Endothelial cell of umbilical vein (primary cell): Measurements from ENCODE around the gene C1orf167. TPM values are rescaled to one million over a fixed set of nuclear protein-coding genes. Genes with fewer than 3 reads are reported as not detected.

Source experiments
- BruUV-seq: library from RNA; stranded (reverse); fragments of 400-500 nt; replicated peaks from 2 replicates; lab custom pipeline; 2021; lab: Mats Ljungman, UMichigan
- CTCF ChIA-PET: fragments of 300-600, 350-600 bp; sonication (Branson Sonifier 250); formaldehyde crosslinking; loops from one replicate; lab custom pipeline; 2021; ENCODE audit warnings: antibody characterized with exemption, inconsistent platforms; lab: Charles Lee
- POLR2A ChIA-PET: fragments of 300-600, 350-600 bp; sonication (Branson Sonifier 250); formaldehyde crosslinking; loops from one replicate; lab custom pipeline; 2021; ENCODE audit warnings: antibody characterized with exemption, inconsistent platforms; lab: Charles Lee
- DNase-seq: peaks from one replicate; pipeline ENCODE4 v3.0.0-alpha.2; 2011; ENCODE audit warnings: low read depth, low spot score
- FAIRE-seq: peaks from 2 replicates; lab custom pipeline; 2011; peaks lifted over from hg19 to GRCh38; lab: Jason Lieb, UNC
- H2AFZ ChIP-seq: 2 replicates; pipeline ENCODE4 v1.6.0; 2012; ENCODE audit warnings: low read depth, low read length, control low read depth, inconsistent platforms
- H3K27ac ChIP-seq: 2 replicates; pipeline ENCODE4 v1.5.1; 2011; ENCODE audit warnings: low read depth, mild to moderate bottlenecking, control low read depth, low read length, moderate library complexity; ENCODE audit not compliant: insufficient read depth
- H3K27me3 ChIP-seq, 2 experiments: 2 replicates each; pipeline versions ENCODE4 v1.6.0 to v1.6.1; 2011; ENCODE audit warnings: low read length in 2 of 2, mixed read lengths in 1 of 2; ENCODE audit not compliant: control insufficient read depth in 2 of 2, insufficient read depth in 2 of 2
- H3K36me3 ChIP-seq, 2 experiments: 2 replicates in 1 of 2; 3 replicates in 1 of 2; pipeline ENCODE4 v1.5.1; 2011; ENCODE audit warnings: low read length in 2 of 2, mild to moderate bottlenecking in 1 of 2, moderate library complexity in 1 of 2; ENCODE audit not compliant: control insufficient read depth in 2 of 2, insufficient read depth in 2 of 2; ENCODE audit errors: extremely low read depth in 1 of 2
- H3K4me1 ChIP-seq: 3 replicates; pipeline ENCODE4 v1.5.1; 2011; ENCODE audit warnings: mild to moderate bottlenecking, low read length; ENCODE audit not compliant: control insufficient read depth, insufficient read depth; ENCODE audit errors: extremely low read depth
- H3K4me2 ChIP-seq: 2 replicates; pipeline ENCODE4 v1.6.1; 2011; ENCODE audit warnings: low read length, control low read depth, mixed read lengths; ENCODE audit not compliant: insufficient read depth
- H3K4me3 ChIP-seq, 3 experiments: fragments of 200-600 bp in 1 of 3; sonication (generic), shearing (Covaris generic) in 1 of 3; replicated peaks in 1 of 3; 2 replicates each; pipeline ENCODE4 v1.5.1; 2011 to 2016; ENCODE audit warnings: control low read depth in 3 of 3, low read length in 3 of 3, mild to moderate bottlenecking in 2 of 3, inconsistent platforms in 1 of 3, low read depth in 1 of 3, moderate library complexity in 1 of 3; ENCODE audit not compliant: insufficient read depth in 1 of 3
- H3K79me2 ChIP-seq: 2 replicates; pipeline ENCODE4 v1.6.0; 2012; ENCODE audit warnings: low read length, inconsistent platforms; ENCODE audit not compliant: control insufficient read depth, insufficient read depth
- H3K9ac ChIP-seq: replicated peaks from 2 replicates; pipeline ENCODE3; 2011; ENCODE audit warnings: low read length, control low read depth; ENCODE audit not compliant: insufficient read depth; ENCODE audit errors: extremely low read depth
- H3K9me1 ChIP-seq: replicated peaks from 3 replicates; pipeline ENCODE4 v1.6.0; 2011; ENCODE audit warnings: mild to moderate bottlenecking, low read length; ENCODE audit not compliant: control insufficient read depth, insufficient read depth; ENCODE audit errors: extremely low read depth
- H3K9me3 ChIP-seq: replicated peaks from 2 replicates; pipeline ENCODE4 v1.5.1; 2012; ENCODE audit warnings: low read length, inconsistent platforms; ENCODE audit not compliant: control insufficient read depth, insufficient read depth
- H4K20me1 ChIP-seq: replicated peaks from 2 replicates; pipeline ENCODE3; 2011; ENCODE audit warnings: mild to moderate bottlenecking, low read length; ENCODE audit not compliant: control insufficient read depth, insufficient read depth; ENCODE audit errors: extremely low read depth
- EZH2 ChIP-seq: IDR thresholded peaks from 2 replicates; pipeline ENCODE4 v1.6.1; 2012; ENCODE audit warnings: borderline replicate concordance, low read depth, mild to moderate bottlenecking, moderate library complexity, low read length, inconsistent platforms; ENCODE audit not compliant: severe bottlenecking
- FOS ChIP-seq: IDR thresholded peaks from 2 replicates; pipeline ENCODE4 v1.6.1; 2011; ENCODE audit warnings: mild to moderate bottlenecking, low read length, moderate library complexity, borderline replicate concordance; ENCODE audit not compliant: insufficient read depth
- GATA2 ChIP-seq: IDR thresholded peaks from 2 replicates; pipeline ENCODE4 v1.7.0; 2011; ENCODE audit warnings: low read depth, mild to moderate bottlenecking, moderate library complexity, mixed read lengths, low read length; ENCODE audit not compliant: insufficient read length, insufficient read depth
- JUN ChIP-seq: IDR thresholded peaks from 2 replicates; pipeline ENCODE4 v1.6.1; 2011; ENCODE audit warnings: borderline replicate concordance, low read depth; ENCODE audit not compliant: insufficient read length, insufficient read depth
- MYC ChIP-seq: IDR thresholded peaks from one replicate; pipeline ENCODE4 v1.6.1; 2011; ENCODE audit warnings: mild to moderate bottlenecking, low read depth, low read length
- POLR2A ChIP-seq: IDR thresholded peaks from 2 replicates; pipeline ENCODE4 v1.6.1; 2012; ENCODE audit warnings: low read depth, mild to moderate bottlenecking, control low read depth, low read length
- POLR2AphosphoS5 ChIP-seq: IDR thresholded peaks from 2 replicates; pipeline ENCODE4 v1.6.1; 2012; ENCODE audit warnings: low read depth, mild to moderate bottlenecking, control low read depth, low read length, moderate library complexity; ENCODE audit not compliant: insufficient read depth
- dilution Hi-C: fragments of 300-500 bp; cut with MboI; formaldehyde crosslinking; loops from one replicate; pipeline ENCODE4 v1.15.0; 2019; ENCODE audit warnings: low sequenced_read_pairs; ENCODE audit not compliant: extremely low pct_ligation_motif_present
- intact Hi-C: fragments of 100-400 bp; cut with micrococcal nuclease; formaldehyde crosslinking; loops from one replicate; pipeline ENCODE4 v1.10.0; 2022
- polyA plus RNA-seq, 4 experiments: library from polyadenylated mRNA; depleted of rRNA in 3 of 4; stranded (reverse) in 3 of 4; unstranded in 1 of 4; fragments of >200 nt; gene quantifications; 2 replicates each; pipeline versions ENCODE4 v1.2.1 to v1.2.3, GENCODE V29; 2011 to 2012; ENCODE audit warnings: missing spikeins in 1 of 4
- total RNA-seq: library from RNA; stranded (reverse); gene quantifications from 2 replicates; pipeline ENCODE4 v1.2.3, GENCODE V29; 2021
- TF ChIP-seq, protein P1 (sequence below): IDR thresholded peaks from 2 replicates; pipeline ENCODE4 v1.6.1; 2011; ENCODE audit not compliant: insufficient read depth, insufficient read length
- TF ChIP-seq, protein P2 (sequence below), 2 donors: IDR thresholded peaks; 1 replicate in 1 of 2; 2 replicates in 1 of 2; pipeline ENCODE4 v1.5.1; 2011; ENCODE audit warnings: low read length in 2 of 2, mild to moderate bottlenecking in 2 of 2, moderate library complexity in 2 of 2, control low read depth in 1 of 2, inconsistent platforms in 1 of 2, low read depth in 1 of 2; ENCODE audit not compliant: insufficient read depth in 1 of 2; ENCODE audit errors: extremely low read depth in 1 of 2

Gene C1orf167
- total and polyA plus RNA-seq, 2 donors (not counting 3 experiments of a cell fraction or from before 2014, with no cell fraction given) = not detected

DNA sequence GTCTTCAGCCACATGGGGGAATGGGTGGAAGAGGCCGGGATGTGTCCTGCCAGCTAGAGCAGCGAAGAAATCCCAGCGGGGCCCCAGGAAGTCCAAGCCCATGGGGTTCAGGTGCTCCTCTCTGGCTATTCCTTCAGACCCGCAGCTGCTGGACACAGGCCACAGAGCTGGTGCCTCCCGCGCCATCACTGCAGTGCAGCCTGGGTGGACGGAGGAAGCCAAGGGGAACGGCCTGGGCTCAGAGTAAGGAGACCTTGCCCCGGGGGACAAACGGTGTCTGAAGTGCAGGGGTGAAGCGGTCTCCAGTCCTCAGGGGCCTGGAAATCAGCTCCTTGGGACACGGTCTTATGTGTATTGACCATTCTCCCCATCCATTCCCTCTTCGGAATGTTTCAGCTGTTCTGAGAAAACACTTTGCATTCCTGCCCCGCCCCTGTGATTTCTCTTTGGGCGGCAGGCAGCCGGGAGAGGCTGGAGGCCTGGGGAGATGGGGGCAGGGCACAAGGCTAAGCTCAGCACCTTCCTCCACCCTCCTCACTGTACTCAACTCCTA, 25.3 kb downstream of the C1orf167 start:
- ChIA-PET CTCF (interaction anchor here (0.6 to 5.5 kb wide), 4 partner anchors 10 to 68 kb away, joined by 3 to 31 read pairs (median 8); no protein-coding TSS in a partner anchor), POLR2A (interaction anchor here (1.2 kb wide), 1 partner anchor 10 kb away, joined by 5 read pairs; no protein-coding TSS in a partner anchor)
- intact Hi-C loops = no loop called here
- H2AFZ ChIP-seq = no peak overlapping the region
- H4K20me1 ChIP-seq = no peaks in the 10 kb centered on the region
- DNase-seq = peak; percentile 8
- dilution Hi-C loops = no loop called here
- BruUV-seq = no TSS peak
- no peak for TF ChIP-seq FOS
- peak; percentile 46 for TF ChIP-seq POLR2AphosphoS5
- TF ChIP-seq JUN = no peak
- no peak for TF ChIP-seq GATA2
- peak; percentile 50 for TF ChIP-seq POLR2A
- H3K27ac ChIP-seq = no peak overlapping the region
- no peak overlapping the region for H3K4me2 ChIP-seq
- H3K79me2 ChIP-seq = no peaks in the 10 kb centered on the region
- no peaks in the 10 kb centered on the region for H3K27me3 ChIP-seq
- H3K4me3 ChIP-seq = no peak overlapping the region
- H3K9ac ChIP-seq = no peak overlapping the region
- H3K4me1 ChIP-seq = peaks cover 21% of the 10 kb centered on the region
- H3K9me1 ChIP-seq = no peaks in the 10 kb centered on the region
- no peaks in the 10 kb centered on the region for H3K9me3 ChIP-seq
- FAIRE-seq = no peak
- H3K36me3 ChIP-seq = peaks cover 0 to 6% of the 10 kb centered on the region in 2 experiments

DNA sequence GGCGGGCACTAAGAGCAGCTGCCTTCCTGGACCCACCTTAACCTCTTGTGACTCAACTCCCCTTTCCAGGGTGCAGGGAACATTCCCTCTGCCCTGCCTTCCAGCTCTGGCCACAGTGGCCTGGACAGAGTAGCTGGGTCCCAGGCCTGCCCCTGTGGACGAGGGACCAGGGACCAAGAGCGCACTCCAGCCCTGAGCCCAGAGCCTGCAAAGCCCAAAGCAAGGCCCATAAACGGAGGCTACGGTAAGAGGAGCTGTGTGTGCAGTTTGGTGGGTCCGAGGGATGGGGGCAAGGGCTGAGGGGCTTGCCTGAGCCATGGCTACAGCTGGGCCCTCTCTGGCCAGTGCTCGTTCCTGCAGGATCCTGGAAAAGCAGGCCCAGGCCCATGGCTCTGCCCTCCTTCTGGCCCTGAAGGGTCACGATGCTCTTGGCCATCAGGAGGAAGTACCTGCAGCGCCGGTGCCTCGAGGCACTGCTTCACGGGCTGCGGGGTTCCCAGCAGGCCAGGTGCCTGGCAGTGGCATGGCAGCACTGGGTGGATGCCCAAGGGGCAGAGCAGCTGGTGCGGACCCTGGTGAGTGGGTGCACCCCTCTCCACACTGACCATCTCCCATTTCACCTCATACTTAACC, 25.9 kb downstream of the C1orf167 start:
- H4K20me1 ChIP-seq = no peaks in the 10 kb centered on the region
- intact Hi-C loops (no loop called here), dilution Hi-C loops (no loop called here)
- DNase-seq (no peak), FAIRE-seq (no peak)
- CTCF ChIA-PET = interaction anchor here (1.1 to 5.5 kb wide), 3 partner anchors 10 to 69 kb away, joined by 3 to 31 read pairs (median 12); no protein-coding TSS in a partner anchor
- no TSS peak for BruUV-seq
- no peaks in the 10 kb centered on the region for H3K9me3 ChIP-seq
- no peaks in the 10 kb centered on the region for H3K79me2 ChIP-seq
- H3K9ac ChIP-seq = no peak overlapping the region
- TF ChIP-seq FOS (no peak), MYC (no peak), GATA2 (no peak), JUN (no peak), POLR2AphosphoS5 (no peak), POLR2A (no peak), EZH2 (no peak)
- TF ChIP-seq, protein P1, sequence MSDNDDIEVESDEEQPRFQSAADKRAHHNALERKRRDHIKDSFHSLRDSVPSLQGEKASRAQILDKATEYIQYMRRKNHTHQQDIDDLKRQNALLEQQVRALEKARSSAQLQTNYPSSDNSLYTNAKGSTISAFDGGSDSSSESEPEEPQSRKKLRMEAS = no peak
- TF ChIP-seq, protein P2, sequence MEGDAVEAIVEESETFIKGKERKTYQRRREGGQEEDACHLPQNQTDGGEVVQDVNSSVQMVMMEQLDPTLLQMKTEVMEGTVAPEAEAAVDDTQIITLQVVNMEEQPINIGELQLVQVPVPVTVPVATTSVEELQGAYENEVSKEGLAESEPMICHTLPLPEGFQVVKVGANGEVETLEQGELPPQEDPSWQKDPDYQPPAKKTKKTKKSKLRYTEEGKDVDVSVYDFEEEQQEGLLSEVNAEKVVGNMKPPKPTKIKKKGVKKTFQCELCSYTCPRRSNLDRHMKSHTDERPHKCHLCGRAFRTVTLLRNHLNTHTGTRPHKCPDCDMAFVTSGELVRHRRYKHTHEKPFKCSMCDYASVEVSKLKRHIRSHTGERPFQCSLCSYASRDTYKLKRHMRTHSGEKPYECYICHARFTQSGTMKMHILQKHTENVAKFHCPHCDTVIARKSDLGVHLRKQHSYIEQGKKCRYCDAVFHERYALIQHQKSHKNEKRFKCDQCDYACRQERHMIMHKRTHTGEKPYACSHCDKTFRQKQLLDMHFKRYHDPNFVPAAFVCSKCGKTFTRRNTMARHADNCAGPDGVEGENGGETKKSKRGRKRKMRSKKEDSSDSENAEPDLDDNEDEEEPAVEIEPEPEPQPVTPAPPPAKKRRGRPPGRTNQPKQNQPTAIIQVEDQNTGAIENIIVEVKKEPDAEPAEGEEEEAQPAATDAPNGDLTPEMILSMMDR (IDR thresholded peaks at IDR 0.05; ENCODE audit: extremely low read depth in 1 of 2, insufficient read depth in 1 of 2, low read depth in 1 of 2, low read length in 2 of 2) = no peak
- H3K27me3 ChIP-seq = no peaks in the 10 kb centered on the region
- no peak overlapping the region for H3K4me2 ChIP-seq
- no peak overlapping the region for H3K4me3 ChIP-seq
- no peak overlapping the region for H3K27ac ChIP-seq
- no peaks in the 10 kb centered on the region for H3K9me1 ChIP-seq
- no peak overlapping the region for H2AFZ ChIP-seq
- H3K4me1 ChIP-seq = peaks cover 21% of the 10 kb centered on the region
- H3K36me3 ChIP-seq = peaks cover 0 to 11% of the 10 kb centered on the region in 2 experiments
- POLR2A ChIA-PET = interaction anchor here (1.2 kb wide), 1 partner anchor 10 kb away, joined by 5 read pairs; no protein-coding TSS in a partner anchor
